OCI-LY3 (cell line): ENCODE measurements around the gene PTPRD.

Experiments used
- CTCF ChIP-seq: fragments of 200-600, 300-600 bp; sonication (generic); IDR thresholded peaks from 2 replicates; pipeline ENCODE4 v1.5.1; 2014; ENCODE audit warnings: antibody characterized with exemption, low read length, low read depth
- EZH2phosphoT487 ChIP-seq: fragments of 200-600 bp; shearing (Covaris generic); IDR thresholded peaks from 2 replicates; pipeline ENCODE4 v1.6.1; 2018; ENCODE audit warnings: antibody characterized with exemption, mixed run types, low read depth

GRCh38 chr9:9949978-9950377 lies 662.8 kb downstream of the PTPRD start:
- no peak for TF ChIP-seq CTCF
- TF ChIP-seq EZH2phosphoT487 = no peak
